Endometrium (tissue), 2 donors: ENCODE results near the gene ARSB.
"Not testable (repeated sequence)": the region's sequence is repeated elsewhere in the genome, so short reads cannot be mapped to it uniquely, and the experiment has no call there.

Experiments used
- FAIRE-seq: peaks from 2 replicates; lab custom pipeline; 2012; peaks lifted over from hg19 to GRCh38; lab: Jason Lieb, UNC
- donor health status: control.
- donor health status: control.

Gene ARSB

DNA sequence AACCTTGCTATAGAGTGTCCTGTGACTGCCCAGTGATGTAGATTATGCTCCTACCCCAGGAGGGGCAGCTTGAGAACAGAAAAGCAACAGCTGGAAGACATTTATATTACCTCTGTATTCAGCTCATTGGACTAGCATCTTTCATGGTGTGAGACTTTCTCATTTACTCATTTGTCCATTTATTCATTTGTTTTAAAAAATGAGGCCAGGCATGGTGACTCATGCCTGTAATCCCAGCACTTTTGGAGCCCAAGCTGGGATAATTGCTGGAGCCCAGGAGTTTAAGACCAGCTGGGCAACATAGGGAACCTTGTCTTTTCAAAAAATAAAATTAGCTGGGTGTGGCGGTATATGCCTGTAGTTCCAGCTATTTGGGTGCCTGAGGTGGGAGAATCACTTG is 206.6 kb downstream of the ARSB start:
- FAIRE-seq: no peak

DNA sequence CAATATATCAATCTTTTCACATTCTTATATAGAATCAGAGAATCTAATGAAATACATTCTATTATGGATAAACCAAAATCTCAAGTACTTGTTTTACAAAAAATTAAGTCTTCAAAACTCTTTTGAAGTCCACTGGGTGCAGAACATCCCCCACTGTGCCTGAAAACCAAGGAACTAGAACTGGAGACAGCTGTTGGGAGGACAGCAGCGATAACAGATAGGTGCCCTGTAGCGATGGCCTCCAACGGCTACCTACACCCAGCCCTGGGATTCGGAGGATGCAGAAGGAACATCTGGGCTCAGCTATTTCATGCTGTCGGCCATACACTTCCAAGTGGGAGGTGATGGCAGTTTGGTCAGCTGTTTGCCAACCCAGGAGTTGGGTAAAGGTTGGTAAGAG is 207.2 kb downstream of the ARSB start:
- no peak for FAIRE-seq

DNA sequence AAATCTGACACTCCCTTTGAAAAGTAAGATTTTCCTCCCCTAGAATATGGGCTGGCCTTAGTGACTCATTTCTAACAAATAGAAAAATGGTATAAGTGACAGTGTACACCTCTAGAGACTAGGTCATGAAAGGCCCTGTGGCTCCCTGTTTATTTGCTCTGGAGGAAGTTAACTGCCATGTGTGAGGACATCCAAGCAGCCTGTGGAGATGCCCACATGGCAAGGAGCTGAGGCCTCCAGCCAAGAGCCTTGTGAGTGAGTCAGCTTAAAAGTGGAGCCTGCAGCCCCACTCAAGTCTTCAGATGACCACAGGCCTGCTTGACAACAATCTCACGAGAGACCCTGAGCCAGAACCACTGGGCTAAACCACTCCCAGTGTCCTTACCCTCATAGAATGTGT is 208.5 kb downstream of the ARSB start:
- FAIRE-seq: no peak

DNA sequence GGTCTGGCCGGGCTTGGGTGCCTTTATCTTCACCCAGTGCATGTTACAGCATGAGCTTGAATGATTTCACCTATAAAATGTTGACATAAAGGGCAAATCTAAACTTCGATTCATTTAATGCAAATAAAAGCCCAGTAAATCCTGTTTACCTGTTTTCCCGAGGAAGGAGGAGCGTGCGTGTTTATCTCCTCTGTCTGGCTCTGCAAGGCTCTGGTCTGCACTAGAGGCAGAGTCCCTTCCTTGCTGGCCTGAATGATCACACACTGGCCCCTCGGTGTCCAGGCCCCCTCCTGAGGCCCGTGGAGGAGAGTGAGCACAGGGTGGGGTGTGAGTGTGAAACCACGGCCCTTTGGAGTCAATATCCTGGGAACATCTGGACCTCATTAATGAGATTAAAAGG is 211.5 kb downstream of the ARSB start:
- no peak for FAIRE-seq

DNA sequence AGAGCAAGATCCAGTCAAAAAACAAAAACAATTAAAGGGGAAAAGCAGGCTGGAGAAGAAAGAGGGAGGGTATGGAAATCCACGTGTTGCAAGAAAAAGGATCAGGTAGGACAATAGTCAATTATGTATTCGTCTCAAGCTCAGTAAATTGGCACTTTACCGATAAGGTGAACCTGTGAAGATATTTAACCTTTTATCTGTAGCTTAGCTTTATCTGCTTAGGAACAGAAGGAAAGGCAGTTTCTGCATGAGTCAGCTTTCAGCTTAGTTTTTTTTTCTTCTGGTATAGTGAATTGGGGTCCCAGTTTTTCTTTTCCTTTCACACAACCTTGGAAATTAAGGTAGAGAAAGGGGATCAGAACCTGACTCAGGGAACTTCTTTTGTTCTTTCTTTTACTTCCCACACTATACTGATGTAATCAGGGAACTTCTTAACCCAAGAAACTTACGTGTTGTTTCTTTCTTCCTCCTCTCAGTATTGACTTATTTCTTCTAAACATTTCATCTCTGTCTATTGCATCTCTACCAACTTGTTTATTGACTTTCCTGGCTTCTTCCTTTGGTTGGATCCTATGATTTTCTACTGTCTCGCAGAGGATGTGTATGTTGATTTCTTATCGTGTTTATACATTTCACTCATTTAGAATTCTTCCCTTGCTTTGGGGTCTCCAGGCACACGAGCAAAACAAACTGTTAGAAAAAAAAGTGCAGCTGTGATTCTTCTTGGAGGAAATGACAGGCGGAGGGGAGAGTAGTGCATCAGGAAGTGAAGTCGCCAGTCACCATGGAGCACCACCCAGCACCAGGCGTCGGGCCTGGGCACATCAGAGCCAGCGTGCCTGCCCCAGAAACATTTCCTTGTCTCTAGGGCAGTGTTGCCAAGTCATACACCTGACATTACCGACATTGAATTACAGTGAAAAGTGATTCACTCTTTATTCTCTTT is 213.6 kb downstream of the ARSB start:
- FAIRE-seq: no peak

DNA sequence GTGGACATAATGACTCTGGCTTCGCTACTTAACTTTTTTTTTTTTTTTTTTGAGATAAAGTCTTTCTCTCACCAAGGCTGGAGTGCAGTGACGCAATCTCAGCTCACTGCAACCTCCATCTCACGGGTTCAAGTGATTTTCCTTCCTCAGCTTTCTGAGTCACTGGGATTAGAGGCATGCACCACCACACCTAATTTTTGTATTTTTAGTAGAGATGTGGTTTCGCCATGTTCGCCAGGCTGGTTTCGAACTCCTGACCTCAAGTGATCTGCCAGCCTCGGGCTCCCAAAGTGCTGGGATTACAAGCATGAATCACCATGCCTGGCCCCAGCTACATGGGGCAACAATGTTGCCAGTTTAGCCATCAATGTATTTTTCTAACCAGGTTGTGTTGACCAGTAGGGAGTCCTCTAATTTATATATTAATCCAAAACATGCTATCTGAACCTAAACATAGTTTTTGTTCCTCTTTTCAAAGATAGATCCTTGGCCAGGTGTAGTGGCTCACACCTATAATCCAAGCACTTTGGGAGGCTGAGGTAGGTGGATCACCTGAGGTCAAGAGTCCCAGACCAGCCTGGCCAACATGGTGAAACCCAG is 216.2 kb downstream of the ARSB start:
- no peak for FAIRE-seq

DNA sequence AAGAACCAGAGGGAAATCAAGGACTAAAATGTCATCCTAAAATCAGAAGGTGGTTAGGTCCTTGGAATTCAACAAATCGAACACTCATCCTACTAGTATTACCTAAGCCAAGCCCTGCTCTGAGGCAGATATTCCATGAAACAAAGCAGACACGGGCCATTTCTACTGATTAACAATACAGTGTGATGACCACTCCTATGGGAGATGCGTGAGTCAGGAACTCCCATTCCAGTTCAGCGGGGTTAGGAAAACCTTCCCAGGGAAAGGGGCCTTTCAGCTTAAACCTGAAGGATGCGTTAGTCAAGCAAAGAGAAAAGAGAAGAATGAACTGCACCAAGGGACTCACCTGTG is 218.7 kb downstream of the ARSB start:
- no peak for FAIRE-seq

DNA sequence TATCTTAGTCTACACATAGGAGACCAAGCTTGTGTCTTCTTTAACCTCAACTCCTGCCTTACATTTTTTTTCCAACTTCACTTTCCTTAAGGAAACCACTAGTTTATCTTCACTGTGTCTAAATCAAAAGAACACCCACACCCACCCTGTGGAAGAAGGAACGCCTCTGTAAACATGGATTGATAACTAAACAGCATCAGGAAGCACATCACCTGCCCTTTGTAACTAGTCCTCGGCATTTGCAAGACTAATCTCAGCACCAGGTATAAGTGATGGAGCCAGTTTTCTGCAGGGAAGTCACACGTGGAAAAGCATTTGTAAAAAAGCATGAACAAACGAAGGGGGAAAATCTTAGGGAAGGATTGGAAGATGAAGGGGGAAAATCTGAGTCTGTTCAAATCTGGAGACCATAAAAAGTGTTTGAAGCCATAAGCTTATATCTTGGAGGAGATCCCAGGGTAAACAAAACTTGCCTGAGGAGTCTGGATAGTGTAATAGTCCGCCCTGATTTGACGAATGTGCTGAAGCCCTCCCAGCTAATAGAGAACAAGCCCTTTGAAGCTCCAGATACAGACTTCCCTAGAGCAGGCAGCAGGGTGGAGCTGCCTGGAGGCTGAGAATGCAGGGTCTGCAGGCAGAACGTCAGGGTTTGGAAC is 219.2 kb downstream of the ARSB start:
- FAIRE-seq: peak; percentile 59

DNA sequence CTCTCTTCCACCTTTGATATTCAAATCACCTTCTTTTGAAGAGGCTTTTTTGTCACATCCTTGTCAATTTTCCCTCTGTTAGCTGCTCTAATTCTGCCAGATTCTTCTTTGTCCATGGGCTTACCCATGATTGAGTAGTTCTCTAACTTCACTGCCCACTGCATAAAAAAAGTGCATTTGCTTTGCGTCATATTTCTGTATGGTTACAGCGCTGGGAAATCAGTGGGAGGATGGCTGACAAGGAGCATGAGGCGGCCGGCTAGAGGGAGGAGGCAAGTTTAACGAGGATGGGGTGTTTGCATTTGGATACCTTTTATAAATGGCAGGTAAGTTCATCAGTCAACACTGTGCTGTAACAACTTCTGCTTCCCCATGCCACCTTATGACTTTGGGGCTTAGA is 220.0 kb downstream of the ARSB start:
- FAIRE-seq: no peak

DNA sequence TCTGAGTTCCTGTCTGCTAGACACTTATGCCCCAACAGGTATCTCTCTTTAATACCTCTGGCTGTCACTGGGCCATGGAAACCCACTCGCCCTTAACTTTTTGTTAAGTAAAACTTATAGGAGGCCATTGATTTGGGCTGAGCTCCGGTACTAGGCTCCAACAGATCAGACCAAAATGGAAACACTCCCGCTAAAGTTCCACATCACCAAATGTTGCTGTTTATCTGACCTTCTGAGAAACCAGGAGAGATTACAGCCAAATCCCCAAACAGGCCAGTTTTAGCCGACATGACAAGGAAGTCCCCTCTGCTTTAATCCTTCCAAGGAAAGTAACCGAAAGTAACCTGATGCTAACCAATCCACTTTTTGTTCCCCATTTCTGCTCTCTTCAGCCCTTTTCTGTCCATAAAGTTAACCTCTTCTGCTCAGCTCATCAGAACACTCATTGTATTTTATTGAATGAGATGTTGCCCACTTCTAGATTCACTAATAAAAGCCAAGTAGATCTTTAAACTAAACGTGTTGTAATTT is 221.4 kb downstream of the ARSB start:
- FAIRE-seq: no peak

DNA sequence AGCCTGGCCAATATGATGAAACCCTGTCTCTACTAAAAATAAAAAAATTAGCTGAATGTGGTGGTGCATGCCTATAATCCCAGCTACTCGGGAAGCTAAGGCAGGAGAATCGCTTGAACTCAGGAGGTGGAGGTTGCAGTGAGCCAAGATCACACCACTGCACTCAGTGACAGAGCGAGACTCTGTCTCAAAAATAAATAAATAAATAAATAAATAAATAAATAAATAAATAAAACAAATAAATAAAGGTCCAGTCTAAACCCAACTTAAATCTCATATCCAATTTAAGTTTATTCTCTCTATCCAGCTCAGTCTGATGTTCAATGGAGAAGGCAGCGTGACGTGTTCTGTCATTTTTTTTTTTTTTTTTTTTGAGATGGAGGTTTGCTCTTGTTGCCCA is 222.4 kb downstream of the ARSB start:
- FAIRE-seq: not testable (repeated sequence)

DNA sequence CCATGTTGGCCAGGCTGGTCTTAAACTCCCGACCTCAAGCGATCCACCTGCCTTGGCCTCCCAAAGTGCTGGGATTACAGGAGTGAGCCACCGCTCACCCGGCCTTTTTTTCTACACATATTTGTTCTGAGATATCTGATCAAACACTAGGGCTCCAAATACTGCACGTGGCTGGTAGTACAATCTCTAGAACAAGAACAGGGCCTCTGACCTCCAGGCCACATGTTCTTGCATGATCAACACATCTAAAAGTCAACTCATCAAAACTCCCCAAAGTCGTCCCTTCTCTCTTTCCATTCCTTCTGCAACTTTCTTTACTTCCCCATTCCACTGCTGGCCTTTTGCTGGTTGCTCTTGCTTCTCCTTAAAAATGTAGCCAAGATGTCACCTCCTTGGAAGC is 223.3 kb downstream of the ARSB start:
- FAIRE-seq: no peak

DNA sequence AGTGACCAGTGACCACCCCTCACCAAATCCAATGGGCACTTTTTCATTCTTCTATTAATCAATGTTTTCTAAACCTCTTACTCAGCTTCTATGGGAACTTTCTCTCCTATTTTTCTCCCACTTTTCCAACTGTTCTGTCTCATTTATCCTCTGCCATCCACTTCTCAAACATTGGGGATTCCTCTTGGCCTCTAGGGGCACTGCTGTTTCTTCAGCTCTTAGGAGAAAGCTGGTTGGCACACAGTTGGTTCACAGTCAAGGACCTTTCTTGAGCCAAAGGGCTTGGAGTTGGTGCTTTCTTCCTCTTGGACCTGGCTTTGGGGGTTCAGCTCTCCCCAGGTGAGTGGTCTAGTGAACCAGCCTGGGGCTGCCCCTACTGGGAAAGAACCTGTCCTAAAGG is 224.3 kb downstream of the ARSB start:
- no peak for FAIRE-seq

DNA sequence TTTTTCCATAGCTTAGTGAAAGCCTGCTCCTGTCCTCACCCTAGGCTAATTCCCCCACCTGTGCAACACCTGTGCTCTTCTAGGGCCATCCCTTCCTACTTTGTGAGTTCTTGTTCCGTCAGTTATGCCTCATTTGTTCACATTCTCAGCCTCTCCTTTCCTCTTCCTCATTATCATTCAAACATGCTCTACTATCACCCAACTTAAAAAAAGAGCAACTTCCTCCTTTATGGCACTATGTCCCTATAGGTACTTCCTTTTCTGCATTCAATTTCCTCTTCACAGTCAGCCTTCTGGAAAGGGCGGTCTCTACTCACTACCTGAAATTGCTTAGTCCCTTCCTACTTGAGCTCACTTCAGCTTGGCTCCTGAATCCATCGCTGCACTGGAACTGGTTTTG is 224.7 kb downstream of the ARSB start:
- FAIRE-seq: no peak

DNA sequence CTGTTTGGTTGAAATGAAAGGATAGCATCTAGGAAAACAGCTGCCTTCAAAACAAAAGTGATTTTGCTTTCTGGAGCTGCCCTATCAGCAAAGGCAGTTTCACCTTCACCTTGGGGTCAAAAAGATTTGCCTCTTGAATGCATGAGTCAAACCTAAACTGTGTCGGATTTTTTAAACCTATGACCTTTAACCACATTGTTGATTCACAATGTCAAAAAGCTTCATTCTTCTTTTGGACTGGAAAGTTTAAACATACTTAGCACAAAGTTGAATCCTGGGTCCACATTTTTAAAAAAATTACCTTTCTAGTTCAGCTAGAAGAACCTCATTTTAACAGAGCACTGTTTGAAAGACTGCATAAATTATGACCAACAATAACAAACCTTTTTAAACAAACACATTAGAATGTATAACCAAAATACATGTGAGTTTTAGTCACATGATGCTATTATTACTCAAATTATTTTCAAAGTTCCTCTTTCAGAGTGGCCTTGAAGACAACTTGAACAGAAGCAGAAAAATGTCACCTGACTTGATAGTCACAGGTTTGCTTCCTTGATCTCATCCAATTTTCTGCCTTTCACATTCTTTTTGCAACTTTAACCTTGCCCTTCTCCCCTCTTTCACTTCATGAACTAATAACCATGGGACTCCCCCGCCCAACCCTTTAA is 226.8 kb downstream of the ARSB start:
- FAIRE-seq: peak; percentile 23

DNA sequence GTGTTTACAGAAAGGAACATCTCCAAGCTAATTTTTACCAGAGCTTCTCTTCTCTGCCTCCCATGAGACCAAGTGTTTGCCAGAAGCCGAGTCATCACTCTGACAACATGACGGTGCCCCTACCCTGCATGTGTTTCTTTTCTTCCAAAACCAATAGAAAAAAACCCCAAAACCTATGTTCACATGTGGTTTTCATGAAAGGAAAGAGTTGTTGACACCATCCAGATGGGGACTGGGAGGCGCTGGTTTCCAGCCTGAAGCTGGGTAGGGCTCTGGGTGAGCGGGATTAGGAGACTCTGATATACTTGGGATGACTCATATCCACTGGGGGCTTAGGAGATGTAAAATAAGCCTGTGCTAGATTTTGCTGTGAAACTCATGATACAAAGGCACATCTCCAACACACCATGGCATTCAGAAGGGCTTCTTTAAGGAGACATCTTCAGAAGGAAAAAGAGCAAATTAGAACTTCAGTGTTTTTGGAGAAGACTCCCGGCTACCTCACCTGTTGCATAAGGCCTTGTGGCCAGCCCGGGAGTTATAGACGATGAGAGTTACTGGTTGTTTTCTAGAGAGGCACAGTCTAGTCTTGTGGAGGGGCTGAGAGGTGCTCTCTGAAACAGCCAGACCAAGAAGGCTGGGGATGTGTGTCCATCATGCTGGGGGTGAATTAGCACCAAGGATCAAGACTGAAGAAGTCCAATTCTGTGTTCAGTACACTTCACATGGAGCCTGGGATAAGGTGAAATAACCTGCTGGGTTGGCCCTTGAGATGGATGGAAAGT is 227.6 kb downstream of the ARSB start:
- no peak for FAIRE-seq

DNA sequence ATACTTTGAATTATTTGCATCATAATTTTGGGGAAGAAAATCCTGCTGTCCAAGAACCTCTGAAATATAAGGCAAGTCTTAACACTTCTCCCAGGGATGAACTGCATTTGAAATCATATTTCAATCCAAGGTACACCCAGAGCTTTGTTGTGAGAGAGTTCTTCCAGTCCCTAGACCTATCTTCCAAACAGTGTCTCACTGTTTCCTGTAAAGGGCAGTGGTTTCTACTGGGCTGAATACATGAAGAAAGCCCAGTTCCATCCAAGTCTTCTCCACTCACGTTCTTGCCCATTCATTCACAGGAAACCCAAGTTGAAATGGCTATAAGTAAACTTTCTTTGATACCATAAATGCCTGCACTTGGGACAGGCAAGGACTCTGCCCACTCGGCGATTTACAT is 228.3 kb downstream of the ARSB start:
- no peak for FAIRE-seq

DNA sequence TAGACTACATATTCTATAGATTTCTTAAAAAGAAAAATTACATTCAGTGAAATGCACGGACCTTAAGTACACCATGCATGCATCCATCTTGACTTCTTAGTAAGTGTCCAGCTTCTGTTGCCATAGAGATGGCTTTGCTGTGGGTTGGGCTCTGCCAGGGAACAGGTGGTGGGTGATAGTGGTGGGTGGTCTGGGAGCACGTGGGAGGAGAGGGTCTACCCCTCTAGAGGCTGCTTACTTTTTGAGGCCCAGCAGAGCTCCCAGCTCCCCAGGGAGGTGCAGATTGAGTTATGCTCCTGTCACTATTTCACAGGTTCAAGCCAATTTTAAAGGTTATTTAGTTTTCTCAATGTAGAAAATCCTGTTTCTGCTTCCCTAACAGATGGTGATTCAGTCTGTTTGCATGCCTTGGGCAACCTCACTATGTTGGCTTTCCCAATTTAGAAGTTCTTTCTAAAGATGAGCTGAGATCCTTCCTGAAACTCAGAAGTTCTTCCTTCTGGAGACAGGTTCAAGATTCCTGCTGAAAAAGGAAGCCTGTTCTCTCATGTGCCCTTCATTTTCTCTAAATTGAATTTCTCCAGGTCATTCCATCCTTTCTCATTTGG is 229.2 kb downstream of the ARSB start:
- FAIRE-seq: no peak

DNA sequence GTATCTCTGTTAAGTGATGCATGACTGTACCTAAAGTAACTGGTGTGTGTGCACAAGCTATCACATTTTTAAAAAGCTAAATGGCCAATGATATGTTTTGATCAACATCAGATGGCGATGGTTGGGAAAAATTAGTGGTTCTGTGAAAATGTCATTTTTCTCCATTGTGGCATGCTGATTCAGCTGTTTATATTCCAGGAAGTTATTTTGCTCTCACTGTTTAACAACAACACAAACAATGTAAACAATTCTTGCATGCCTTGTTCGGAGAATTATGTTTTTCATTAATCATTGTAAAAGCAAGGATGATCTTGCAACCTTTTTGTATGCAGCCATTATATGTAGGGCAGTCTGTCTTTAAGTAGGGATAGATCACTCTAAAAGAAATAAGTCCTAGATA is 230.5 kb downstream of the ARSB start:
- peak; percentile 85 for FAIRE-seq

DNA sequence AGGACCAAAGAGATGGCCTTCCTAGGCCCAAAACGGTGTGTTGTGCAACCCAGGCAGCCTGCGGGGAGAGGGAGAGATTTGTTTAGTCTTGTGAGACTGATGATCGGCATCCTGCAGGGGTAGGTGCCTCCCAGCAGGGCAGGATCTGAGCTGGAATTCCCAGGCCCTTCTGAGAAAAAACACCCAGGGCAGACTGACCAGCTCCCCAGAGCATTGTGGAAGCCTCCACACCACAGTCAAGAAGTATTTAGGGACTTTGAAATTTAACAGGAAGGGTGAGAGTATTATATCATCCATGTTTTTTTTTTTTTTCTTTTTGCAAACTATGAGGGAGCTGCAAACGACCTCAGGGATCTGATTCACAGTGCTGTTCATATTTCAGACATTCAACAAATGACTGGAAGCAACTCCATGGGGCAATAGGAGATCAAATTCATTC is 232.0 kb downstream of the ARSB start:
- FAIRE-seq: no peak

DNA sequence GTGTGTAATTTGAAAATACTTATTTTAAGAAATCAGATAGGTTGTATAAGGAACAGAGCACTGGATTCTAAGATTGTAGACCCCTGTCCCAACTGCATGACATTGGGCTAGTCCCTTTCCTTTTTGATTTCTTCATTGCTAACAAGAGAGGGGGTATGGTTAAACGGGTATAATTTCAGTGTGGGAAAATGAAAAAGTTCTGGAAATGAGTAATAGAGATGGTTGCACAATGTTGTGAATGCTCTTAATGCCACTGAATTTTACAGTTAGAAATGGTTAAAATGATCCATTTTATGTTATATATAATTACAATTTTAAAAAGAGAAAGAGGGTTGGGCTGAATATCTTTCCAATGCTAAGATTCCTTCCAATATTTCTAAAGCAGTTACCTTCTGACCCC is 233.2 kb downstream of the ARSB start:
- FAIRE-seq: no peak
